ENCODE data around the gene SMCO4.

SMCO4 gene

DNA sequence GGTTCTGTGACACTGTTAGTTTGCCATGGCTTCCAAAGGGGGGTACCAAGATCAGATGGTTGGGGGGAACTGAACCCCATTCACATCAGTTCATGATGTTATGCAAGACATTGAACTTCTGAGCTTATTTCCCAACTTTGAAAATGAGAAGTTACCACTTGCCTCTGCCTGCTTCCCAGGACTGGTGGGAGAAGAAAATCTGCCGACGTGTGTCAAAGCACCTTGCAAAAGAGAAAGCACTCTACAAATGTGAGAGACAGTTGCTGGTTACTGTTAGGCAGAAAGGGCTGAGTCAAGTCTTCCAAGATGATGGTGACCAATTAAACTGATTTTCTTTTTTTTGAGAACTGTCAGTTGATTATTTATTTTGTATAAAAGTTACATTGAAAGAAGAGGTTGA is 45.6 kb downstream of the SMCO4 start:
- POLR2A ChIA-PET, result no interaction called here
- TF ChIP-seq, protein P1, sequence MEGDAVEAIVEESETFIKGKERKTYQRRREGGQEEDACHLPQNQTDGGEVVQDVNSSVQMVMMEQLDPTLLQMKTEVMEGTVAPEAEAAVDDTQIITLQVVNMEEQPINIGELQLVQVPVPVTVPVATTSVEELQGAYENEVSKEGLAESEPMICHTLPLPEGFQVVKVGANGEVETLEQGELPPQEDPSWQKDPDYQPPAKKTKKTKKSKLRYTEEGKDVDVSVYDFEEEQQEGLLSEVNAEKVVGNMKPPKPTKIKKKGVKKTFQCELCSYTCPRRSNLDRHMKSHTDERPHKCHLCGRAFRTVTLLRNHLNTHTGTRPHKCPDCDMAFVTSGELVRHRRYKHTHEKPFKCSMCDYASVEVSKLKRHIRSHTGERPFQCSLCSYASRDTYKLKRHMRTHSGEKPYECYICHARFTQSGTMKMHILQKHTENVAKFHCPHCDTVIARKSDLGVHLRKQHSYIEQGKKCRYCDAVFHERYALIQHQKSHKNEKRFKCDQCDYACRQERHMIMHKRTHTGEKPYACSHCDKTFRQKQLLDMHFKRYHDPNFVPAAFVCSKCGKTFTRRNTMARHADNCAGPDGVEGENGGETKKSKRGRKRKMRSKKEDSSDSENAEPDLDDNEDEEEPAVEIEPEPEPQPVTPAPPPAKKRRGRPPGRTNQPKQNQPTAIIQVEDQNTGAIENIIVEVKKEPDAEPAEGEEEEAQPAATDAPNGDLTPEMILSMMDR (IDR thresholded peaks at IDR 0.05; ENCODE audit: insufficient read depth, low read length, missing control alignments), result no peak
- CTCF ChIA-PET, result no interaction called here
- no peak for DNase-seq (ENCODE audit: low read depth, low spot score)
- H3K4me3 ChIP-seq (ENCODE audit: low read depth, low read length), result no peak overlapping the region

DNA sequence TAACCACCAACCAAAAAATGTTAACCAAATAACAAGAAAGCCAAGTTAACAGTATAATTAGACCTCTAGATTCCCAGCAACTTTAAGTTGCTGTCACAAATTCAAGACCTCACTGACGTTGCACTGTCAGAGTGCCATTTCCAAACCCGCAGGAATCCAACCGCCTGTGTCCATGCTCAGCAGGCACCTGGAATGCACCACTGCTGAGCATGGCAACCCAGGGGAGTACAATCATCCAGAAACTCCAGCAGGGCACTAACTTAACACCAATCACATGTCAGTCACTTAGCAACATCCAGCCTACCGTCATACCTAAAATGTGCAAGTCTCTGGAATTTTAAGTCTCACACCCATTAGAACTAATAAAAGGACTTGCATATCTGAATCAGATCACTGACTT is 48.8 kb downstream of the SMCO4 start:
- POLR2A ChIA-PET, result no interaction called here
- CTCF ChIA-PET, result no interaction called here
- no peak for DNase-seq (ENCODE audit: low read depth, low spot score)
- TF ChIP-seq, protein P1 (IDR thresholded peaks at IDR 0.05; ENCODE audit: insufficient read depth, low read length, missing control alignments), result no peak
- no peak overlapping the region for H3K4me3 ChIP-seq (ENCODE audit: low read depth, low read length)

DNA sequence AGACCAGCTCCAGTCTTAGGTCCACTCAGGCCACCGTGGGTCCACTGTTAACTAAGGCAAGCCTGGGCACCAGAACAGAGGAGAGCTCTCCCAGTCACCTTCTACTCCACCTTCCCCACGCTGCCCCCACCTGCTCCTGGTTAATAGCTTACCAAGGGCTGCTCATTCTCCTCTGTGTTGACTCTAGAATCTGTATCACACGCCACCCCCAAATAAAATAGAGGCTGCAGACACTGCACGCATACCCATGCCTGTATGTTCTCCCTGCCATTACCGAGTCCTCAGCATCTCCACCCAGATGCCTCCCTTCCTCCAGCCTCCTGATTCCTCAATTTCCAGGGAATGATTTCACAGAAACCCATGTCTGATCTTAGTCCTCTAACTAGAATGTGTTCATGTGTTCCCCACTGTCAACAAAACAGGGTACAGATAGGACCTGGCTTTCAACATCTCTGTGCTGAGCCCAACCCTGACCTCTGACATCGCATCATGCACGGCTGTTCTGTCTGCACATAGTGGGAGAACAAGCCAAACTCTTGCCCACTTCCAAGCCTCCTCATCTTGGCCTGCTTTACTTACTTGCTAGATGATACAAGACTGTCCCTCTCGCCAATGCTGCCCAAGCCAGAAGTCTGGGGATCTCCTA is 49.8 kb downstream of the SMCO4 start:
- ChIA-PET CTCF (no interaction called here), POLR2A (interaction anchor here (0.7 kb wide), 1 partner anchor 49 kb away, joined by 3 read pairs; no protein-coding TSS in a partner anchor)
- DNase-seq (ENCODE audit: low read depth, low spot score), result no peak
- H3K4me3 ChIP-seq (ENCODE audit: low read depth, low read length), result no peak overlapping the region
- TF ChIP-seq, protein P1 (IDR thresholded peaks at IDR 0.05; ENCODE audit: insufficient read depth, low read length, missing control alignments), result no peak

DNA sequence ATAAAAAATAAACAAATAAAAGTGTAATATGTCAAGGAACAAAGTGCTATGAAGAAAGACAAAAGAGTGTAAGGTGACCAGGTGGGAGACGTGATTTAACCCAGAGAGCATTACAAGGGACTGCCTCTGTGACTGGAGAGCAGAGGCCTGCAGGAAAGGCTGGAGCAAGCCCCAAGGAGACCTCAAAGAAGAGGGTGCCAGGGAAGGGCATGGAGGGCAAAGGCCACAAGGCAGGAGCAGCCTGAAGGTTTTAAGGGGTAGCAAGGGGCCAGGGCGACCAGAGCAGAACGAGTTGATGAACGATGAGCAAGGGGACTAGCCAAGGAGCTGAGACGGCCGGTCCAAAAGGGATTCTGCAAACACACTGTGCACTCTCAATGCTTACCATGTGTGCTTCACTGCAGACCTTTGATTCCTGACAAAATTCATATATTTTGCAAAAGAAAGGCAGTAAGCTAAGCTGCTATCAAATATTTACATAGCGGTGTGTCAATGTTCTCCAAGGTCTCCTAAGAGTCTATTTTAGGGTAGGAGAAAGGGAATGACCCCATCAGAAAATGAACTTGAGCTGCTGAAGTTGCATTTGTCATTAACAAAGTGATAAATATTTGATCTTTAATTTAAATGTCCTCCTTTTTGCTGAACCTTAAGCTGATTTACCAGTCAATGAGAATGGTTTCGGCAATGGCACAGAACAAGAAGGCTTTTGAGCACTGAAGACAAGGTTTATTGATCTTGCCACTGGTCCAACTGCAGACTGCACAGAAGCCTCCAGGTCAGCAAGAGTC is 50.5 kb downstream of the SMCO4 start:
- TF ChIP-seq, protein P1 (IDR thresholded peaks at IDR 0.05; ENCODE audit: insufficient read depth, low read length, missing control alignments), result no peak
- CTCF ChIA-PET, result no interaction called here
- H3K4me3 ChIP-seq (ENCODE audit: low read depth, low read length), result no peak overlapping the region
- POLR2A ChIA-PET, result interaction anchor here (0.7 kb wide), 1 partner anchor 50 kb away, joined by 3 read pairs; no protein-coding TSS in a partner anchor
- DNase-seq (ENCODE audit: low read depth, low spot score), result no peak

DNA sequence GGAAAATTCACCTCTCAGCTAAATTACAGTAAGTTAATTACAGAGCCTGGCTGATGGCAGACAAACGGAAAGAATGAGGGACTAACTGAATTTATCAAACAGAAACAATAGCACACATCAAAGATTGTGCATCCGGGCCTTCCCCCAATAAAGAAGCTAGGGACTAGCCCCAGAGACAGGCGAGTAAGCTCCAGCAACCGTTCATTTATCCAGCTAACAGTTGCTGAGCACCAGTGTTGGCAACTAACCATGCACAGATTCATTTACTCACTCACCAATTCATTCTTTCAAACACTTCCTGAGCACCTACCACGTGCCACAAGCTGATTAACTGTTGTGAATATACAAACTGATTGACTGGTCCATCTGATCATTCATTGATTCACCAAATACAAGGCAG is 51.2 kb downstream of the SMCO4 start:
- no peak overlapping the region for H3K4me3 ChIP-seq (ENCODE audit: low read depth, low read length)
- CTCF ChIA-PET, result no interaction called here
- POLR2A ChIA-PET, result no interaction called here
- TF ChIP-seq, protein P1 (IDR thresholded peaks at IDR 0.05; ENCODE audit: insufficient read depth, low read length, missing control alignments), result no peak
- DNase-seq (ENCODE audit: low read depth, low spot score), result no peak

DNA sequence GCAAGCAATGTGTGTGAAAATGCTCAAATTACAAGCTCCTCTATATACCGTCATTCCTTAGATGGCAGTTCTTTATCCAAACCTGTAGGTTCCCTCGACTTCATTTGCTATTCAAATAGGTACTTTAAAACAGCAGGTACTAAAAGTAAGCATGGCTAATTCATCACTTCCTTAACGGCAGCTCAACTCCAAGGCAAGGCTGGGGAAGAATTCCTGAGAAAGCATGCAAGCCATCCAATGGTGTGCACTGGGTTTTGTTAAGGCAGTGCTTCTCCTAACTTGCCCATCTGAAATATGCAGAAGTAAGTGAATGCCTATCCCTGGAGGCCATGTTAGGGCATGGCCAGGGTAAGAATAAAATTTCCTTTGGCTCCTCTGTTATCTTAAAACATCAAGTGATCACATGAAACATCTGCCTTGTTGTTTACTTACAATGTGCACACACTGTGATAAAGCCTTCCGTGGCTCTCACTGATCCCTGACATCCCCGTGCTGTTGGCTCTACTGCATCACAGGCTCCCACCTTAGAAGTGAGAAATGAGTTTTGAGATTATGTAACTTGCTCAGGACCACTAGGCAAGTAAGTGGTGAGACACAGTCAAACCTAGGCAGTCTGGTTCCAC is 52.1 kb downstream of the SMCO4 start:
- DNase-seq (ENCODE audit: low read depth, low spot score), result no peak
- TF ChIP-seq, protein P1 (IDR thresholded peaks at IDR 0.05; ENCODE audit: insufficient read depth, low read length, missing control alignments), result no peak
- ChIA-PET CTCF (no interaction called here), POLR2A (no interaction called here)
- no peak overlapping the region for H3K4me3 ChIP-seq (ENCODE audit: low read depth, low read length)

All from AG04449 (cell line).